ENCODE results near the gene SYNJ2. TPM values are rescaled to one million over a fixed set of nuclear protein-coding genes. Genes with fewer than 3 reads are reported as not detected.

SYNJ2 gene
- total RNA-seq, 1 donor from 2014 or later: 26.2 TPM

DNA sequence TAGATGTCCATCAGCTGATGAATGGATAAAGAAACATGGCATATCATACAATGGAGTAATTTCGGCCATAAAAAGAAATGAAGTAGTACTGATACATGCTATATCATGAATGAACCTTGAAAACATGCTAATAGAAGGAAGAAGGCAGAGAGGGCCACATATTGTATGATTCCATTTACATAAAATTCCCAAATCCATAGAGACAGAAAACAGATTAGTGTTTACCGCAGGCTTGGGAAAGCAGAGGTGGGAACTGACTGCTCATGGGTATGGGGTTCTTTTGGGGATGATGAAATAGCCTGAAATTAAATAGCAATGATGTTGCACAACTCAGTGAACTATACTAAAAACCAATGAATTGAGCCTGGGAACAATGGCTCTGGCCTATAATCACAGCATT lies 128.1 kb downstream of the SYNJ2 start:
- intact Hi-C loops (cut with micrococcal nuclease): no loop called here

DNA sequence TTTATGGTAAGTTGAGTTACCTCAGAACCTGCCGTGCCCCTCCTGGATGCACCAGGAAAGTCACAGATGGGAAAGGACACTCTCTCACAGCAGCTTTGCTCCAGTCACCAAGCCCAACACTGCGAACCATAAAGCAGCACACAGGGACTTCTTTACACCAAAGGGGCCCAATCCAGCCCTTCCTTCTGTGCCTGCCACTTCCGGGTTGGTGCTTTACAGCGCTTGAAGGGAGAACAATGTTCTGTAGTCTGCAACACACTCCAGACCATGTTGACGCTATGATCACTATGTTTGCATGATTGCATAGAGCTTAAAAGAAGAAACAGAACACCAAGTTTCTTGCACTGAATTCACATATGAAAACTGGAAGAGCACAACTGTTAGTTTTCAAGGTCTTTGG lies 129.3 kb downstream of the SYNJ2 start:
- intact Hi-C loops (cut with micrococcal nuclease): no loop called here

DNA sequence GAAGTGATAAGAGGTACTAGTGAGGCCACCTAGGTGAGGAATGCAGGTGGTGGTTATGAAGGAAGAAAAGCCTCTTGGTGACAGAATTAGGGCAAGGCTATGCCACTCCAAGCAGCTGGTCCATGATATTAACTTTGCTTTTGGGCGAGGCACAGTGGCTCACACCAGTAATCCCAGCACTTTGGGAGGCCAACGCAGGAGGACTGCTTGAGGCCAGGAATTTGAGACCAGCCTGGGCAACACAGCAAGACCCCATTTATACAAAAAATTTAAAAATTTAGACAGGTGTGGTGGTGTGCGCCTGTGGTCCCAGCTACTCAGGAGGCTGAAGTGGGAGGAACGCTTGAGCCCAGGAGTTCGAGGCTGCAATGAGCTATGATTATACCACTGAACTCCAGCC lies 130.3 kb downstream of the SYNJ2 start:
- intact Hi-C loops (cut with micrococcal nuclease): no loop called here

DNA sequence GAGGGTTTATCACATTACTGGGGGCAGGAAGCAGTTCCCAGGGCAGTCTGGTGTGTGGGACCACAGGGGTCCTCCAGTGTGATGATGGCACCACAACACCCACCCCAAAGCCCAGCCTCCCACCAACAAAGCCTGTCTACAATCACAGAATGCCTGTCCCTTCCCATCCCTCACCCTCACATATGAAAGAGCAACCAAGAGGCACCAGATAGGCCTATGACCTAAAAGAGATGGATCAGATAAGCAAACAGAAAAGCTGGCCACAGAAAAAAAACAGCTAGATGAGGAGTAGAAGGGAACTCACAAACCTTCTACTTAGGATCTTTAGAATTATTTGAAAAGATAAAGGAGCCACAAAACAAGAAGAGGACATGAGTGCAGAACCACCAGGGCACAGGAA lies 132.1 kb downstream of the SYNJ2 start:
- intact Hi-C loops (cut with micrococcal nuclease): no loop called here

DNA sequence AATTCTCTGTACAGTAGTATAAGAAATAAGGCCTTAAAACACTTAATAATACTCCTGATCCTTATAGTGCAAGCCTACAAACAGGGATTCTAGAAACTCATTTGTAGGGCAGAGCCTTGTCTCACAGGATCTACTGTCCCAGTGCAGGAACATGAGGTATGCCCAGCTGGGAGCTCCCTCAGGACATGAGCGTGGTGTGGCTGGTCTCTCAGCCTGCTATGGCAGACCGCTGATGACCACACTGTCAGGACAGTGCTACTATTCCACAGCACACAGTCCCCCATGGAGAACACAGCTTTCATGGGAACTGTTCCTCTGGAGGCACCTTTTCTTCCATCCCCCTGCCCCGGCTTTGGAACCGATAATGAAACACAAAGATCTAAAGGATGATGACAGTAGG lies 133.4 kb downstream of the SYNJ2 start:
- intact Hi-C loops (cut with micrococcal nuclease): no loop called here

DNA sequence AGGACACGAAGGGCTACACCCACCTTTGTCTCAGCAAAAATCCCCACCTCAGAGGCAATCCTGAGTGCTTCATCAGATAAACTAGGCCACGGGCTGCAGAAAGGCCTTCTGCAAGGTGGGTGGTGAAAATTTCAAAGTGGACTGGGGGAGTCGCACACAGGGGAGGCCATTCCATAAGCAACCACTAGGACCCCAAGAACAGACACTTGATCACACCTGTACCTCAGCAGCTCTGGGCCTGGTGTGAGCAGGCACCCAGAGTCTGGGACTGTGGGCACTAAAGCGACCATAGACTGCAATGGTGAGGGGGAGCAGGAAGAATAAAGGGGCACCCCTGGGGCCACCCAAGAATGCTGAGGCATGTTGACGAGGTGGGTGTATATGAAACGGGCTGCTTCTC lies 133.8 kb downstream of the SYNJ2 start:
- intact Hi-C loops (cut with micrococcal nuclease): no loop called here

DNA sequence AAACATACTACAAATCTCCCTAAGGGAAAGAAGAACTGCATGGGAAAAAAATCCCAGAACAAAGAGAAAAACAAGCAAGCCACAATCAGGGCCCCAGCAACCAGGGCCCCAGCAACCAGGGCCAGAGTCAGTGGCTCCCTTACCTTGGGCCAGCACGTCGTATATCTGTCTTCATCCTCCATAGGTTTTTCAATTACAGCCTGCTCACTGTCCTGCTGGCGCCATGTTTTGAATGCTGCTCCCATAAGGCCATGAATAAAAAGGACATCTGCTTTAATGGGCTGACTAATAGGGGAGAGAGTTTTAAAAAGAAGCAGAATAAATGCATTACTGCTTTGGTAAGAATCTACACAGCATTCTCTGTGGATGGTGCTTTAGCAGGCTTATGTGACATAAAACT lies 137.2 kb downstream of the SYNJ2 start:
- intact Hi-C loops (cut with micrococcal nuclease): no loop called here

DNA sequence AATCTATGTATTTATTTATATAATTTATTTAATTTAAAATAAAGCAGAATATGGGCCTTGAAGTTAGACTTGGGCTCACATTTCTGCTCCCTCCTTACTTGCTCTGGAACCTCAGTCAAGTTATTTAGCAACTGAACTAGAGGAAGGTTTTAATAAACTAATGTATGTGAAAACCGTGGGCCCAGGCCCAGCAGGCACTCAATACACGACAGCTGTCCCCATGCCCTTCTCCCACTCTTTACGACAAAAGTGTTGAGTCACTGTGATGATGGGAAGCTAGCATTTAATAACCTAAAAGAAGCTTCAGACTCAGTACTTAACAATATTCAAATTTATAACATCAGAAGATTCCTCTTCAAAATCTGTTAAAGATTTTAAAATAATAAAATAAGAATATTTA lies 139.7 kb downstream of the SYNJ2 start:
- intact Hi-C loops (cut with micrococcal nuclease): no loop called here

DNA sequence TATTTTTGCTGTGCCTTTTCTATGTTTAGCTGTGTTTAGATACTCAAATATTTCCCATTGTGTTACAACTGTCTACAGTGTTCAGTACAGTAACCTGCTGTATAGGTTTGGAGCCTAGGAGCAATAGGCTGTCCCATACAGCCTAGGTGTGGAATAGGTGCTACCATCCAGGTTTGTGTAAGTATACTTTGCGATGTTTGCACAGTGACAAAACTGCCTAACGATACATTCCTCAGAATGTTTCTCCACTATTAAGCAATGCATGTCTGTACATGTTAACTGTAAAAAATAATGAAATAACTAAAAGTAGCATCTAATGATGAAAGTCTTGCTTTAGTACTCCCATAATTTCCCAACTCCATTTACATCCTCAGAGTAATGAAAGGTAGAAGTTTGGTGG lies 140.4 kb downstream of the SYNJ2 start:
- intact Hi-C loops (cut with micrococcal nuclease): no loop called here

DNA sequence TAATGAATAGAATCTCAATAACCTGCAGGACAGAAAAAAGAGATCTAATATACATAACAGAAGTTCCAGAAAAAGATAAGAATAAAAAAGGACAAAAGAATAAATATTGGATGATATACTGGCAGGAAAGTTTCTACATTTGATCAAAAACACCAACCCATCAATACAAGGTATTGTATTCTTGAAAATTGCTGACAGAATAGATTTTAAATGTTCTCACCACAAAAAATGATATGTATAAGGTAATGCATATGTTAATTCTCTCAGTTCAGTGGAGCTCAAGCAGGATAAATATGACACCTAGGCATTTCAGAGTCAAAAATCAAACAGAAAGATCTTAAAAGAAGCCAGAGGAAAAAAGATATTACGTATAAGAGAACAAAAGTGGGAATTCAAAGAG lies 142.6 kb downstream of the SYNJ2 start:
- intact Hi-C loops (cut with micrococcal nuclease): no loop called here

DNA sequence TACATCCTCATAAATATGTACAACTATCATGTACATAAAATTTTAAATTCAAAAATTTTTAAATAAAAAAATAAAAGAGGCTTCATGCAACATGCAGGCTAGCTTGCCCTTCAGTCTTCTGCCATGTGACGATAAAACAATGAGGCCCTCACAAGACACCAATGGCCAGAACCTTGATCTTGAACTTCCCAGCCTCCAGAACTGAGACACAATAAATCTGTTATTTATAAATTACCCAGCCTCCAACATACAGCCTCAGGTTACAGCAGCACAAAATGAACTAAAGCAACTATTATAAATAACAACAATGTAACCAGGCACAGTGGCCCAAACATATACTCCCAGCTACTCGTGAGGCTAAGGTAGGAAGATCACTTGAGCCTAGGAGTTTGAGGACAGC lies 143.6 kb downstream of the SYNJ2 start:
- intact Hi-C loops (cut with micrococcal nuclease): no loop called here

DNA sequence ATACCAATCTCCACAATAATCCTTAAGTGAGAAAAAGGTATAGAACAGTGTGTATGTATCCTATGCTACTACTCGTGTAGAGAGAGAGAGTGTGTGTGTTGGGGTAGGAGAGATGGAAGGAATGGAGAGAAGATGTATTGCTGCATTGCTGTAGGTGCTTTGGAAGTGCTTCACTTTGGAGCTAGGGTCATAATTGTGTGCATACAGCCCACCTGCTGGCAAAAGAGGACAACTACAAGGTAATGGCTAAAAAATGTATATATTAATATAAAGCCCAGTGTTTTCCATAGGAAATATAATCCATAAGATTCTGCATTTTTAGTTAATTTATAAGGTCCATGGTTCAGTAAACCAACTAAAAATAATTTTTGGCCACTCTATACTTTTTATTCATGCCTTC lies 150.3 kb downstream of the SYNJ2 start:
- intact Hi-C loops (cut with micrococcal nuclease): loop anchor here (5.0 kb wide), 1 partner anchor 375 kb away; no protein-coding TSS in a partner anchor

DNA sequence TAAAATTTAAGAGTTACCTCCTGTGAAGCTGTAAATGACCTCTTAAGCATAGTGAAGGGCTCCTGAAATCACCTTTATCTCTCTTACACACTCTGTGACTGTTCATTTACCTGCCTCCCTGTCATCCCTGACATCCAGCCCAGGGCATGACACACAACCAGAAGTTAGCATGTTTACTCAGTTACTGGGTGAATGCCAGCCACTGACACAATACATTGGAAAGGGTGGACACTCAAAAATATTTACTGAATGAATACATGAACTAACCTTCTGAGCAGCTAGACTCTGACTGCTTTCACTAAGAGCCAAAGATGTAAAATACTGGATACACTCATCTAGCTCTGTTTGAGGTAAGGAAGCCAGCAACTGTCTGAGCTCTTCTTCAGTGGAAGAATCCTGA lies 161.1 kb downstream of the SYNJ2 start:
- intact Hi-C loops (cut with micrococcal nuclease): no loop called here

DNA sequence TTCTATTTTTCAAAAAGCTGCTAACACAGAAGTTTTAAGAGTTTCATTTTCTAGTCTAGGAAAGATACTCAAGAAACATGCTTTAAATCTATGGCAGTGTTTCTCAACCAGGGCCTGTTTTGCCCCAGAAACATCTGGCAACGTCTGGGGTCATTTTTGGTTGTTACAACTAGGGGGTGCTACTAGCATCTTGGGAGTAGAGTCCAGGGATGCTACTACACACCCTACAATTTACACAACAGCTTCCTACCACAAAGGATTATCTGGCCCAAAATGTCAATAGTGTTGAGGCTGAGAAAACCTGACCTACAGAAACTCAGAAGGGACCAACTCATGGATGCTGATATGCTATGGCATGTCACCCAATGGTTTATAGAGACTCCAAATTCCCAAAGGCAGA lies 162.0 kb downstream of the SYNJ2 start:
- intact Hi-C loops (cut with micrococcal nuclease): no loop called here

Other genes starting within 250 kb of the SYNJ2 start
- 6.4 and 6.6 TPM in 2 replicates for gene SNX9, start 158.6 kb upstream of the SYNJ2 start, total RNA-seq
- 4.7 and 4.9 TPM in 2 replicates for gene SERAC1, start 186.4 kb downstream of the SYNJ2 start, total RNA-seq
- gene GTF2H5, start 186.5 kb downstream of the SYNJ2 start, total RNA-seq: 19.5 and 20.8 TPM in 2 replicates